GM13976 (cell line): ENCODE results near the gene HIVEP3.

Source experiments
- DNase-seq: peaks from one replicate; pipeline ENCODE4 v3.0.0; 2012; ENCODE audit warnings: low spot score
- CTCF ChIP-seq: IDR thresholded peaks from 2 replicates; pipeline ENCODE4 v1.5.1; 2012; ENCODE audit warnings: borderline replicate concordance, mild to moderate bottlenecking; ENCODE audit not compliant: insufficient read depth; ENCODE audit errors: extremely low read depth, missing control alignments, control extremely low read depth
- in situ Hi-C: fragments of 300-500 bp; cut with MboI; formaldehyde crosslinking; loops from one replicate; pipeline ENCODE4 v1.12.0; 2022; ENCODE audit warnings: low sequenced_read_pairs, mixed read lengths, inconsistent platforms; ENCODE audit not compliant: unreplicated experiment

Gene HIVEP3

GRCh38 chr1:41868241-41868998 is 50.3 kb downstream of the HIVEP3 start:
- TF ChIP-seq CTCF = peak; percentile 49
- DNase-seq = peak; percentile 57
- in situ Hi-C loops = no loop called here

- in situ Hi-C loops = no loop called here
These were observed 52.4 kb downstream of the HIVEP3 start for GRCh38 chr1:41866285-41866684.

GRCh38 chr1:41864471-41865040 is 54.2 kb downstream of the HIVEP3 start:
- no peak for TF ChIP-seq CTCF
- in situ Hi-C loops = no loop called here

More at GRCh38 chr1:41866285-41866684, 52.4 kb downstream of the HIVEP3 start:
- DNase-seq = no peak
- TF ChIP-seq CTCF = no peak

GRCh38 chr1:41863718-41864117 is 55.0 kb downstream of the HIVEP3 start:
- no peak for DNase-seq
- TF ChIP-seq CTCF = no peak
- in situ Hi-C loops = no loop called here

More at GRCh38 chr1:41864471-41865040, 54.2 kb downstream of the HIVEP3 start:
- DNase-seq = no peak

GRCh38 chr1:41862384-41863221 is 56.1 kb downstream of the HIVEP3 start:
- TF ChIP-seq CTCF = no peak

GRCh38 chr1:41861535-41862383 is 57.0 kb downstream of the HIVEP3 start:
- DNase-seq = no peak
- no peak for TF ChIP-seq CTCF
- in situ Hi-C loops = no loop called here

More at GRCh38 chr1:41862384-41863221, 56.1 kb downstream of the HIVEP3 start:
- in situ Hi-C loops = no loop called here
- no peak for DNase-seq
